ENCODE data around the gene IFI30. TPM values are rescaled to one million over a fixed set of nuclear protein-coding genes. Genes with fewer than 3 reads are reported as not detected.

The IFI30 gene
- polyA plus RNA-seq, 12 donors, result 0.09 to 4.5 (median 0.67) TPM; not detected in 5

DNA sequence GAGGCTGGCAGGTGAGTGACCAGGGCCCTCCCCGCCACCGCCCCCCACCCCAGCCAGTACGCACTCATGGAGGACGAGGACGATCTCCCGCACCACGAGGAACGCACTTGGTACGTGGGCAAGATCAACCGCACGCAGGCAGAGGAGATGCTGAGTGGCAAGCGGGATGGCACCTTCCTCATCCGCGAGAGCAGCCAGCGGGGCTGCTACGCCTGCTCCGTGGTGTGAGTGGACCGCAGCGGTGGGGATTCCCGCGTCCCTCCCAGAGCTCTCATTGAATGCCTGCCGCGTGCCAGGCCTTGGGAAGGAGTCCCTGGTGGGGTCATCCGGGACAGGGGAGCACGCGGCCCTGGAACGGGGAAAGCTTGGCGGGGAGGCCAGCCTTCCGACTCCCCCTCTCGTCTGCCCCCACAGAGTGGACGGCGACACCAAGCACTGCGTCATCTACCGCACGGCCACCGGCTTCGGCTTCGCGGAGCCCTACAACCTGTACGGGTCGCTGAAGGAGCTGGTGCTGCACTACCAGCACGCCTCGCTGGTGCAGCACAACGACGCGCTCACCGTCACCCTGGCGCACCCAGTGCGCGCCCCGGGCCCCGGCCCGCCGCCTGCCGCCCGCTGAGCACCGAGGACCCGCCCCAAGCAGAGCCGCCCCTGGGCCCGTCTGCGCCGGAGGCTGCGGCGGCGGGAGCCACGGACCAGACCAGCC lies 4.8 kb upstream of the IFI30 start:
- no peak for DNase-seq

DNA sequence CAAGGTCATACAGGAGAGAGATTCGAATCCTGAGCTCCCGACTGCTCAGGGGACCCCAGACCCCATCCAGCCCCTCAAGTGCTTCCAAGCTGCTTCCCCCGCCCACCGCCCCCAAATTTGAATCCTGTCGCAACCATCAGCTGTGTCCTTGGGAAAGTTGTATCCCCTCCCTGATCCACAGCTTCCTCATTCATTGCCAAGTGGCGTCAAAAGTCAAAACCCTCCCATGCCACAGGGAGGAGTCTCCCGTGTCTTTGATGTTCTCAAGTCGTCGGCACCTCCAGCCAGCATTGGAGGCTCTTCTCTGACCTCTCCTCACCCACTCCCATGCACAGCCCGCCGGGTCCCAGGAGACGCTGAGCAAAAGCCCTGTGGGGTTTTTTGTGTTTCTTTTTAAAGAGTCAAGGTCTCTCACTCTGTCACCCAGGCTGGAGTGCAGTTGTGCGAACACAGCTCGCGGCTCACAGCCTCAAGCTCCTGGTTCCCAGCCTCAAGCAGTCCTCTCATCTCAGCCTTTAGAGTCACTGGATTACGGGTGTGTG lies 2.8 kb upstream of the IFI30 start:
- DNase-seq, result no peak

DNA sequence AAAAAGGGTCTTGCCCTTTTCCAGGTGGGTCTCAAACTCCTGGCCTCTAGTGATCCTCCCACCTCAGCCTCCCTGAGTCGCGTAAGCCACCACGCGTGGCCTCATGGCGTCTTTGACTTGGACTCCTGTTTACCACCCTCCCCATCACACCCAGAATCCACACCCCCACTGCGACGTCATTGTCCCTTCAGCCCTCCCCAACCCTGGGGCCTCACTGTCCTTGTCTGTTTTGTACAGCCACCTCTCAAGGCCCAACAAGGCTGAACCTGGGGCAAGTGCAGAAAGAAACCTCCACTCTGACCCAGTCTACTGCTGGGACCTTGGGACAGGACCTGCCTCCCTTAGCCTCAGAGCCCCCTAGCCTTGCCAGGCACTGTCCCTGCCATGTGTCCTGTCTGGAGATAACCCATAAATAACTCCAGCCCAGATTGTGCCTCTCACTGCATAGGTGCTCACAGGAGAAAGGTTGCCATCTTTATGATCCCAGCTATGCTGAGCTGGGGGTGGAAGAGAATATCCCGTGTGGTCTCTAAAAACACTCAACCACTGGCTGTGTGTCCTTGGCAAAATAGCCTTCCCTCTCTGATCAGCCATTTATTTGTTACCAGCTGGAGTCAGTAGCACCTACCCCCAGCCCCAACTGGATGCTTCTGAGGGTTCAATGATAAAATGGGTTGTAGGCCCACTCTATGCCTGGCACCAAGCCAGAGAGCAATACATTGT lies 1.8 kb upstream of the IFI30 start:
- no peak for DNase-seq

DNA sequence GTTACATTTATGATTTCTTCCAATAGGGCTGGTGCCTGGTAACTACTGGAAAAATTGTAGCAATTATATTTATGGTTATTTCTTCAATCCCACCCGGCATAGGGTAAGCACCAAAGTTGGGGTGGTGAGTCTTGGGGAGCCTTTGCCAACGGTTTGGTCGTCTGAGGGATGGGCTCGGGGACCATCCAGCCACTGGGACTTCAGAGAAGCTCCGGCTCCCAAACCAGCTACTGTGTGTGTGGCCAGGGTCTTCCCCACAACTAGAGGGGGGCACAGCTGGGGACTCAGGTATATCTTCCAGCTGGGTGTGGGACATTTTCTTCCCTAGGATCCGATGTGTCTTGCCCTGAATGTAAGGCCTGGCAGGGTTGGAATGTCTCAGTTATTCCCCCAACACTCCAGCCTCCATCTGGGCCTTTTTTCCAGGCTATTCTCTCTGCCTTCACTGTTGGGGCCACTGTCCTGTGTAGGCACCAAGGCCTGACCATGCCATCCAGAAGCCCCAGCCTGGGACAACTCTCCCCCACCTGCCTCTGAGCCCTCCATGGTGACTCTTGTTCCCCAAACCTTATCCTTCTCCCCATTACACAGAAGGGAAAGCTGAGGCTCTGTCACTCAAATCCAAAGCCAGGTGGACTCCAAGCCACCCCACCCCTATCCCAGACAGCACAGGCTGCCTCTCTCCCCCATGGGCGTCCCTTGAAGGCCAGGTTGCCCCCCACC lies 1.1 kb upstream of the IFI30 start:
- DNase-seq, result no peak

DNA sequence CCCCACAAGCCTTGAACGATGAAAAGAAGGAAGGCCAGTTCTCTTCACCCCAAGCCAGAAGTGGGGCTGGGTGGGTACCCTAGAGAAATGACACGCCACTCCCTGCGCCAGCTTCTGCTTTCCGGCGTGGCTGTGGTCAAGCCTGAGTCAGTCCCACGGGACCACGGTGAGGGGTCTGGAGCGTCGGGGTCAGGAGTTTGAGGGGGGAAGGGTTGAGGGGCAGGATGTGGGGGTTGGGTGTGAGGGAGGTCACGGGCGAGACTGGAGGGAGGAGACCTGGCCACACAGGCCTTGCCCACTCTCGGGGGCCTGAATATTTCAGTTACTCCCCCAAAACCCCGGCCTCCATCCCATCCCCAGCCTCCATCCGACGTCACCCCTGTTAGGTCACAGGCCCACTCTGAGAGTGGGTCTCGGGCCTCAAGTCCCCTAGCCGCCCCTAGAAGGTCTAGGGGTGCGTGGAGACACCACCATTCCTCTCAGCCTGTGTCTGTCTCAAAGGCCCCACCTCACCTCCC lies 500 bp upstream of the IFI30 start:
- DNase-seq, result no peak

DNA sequence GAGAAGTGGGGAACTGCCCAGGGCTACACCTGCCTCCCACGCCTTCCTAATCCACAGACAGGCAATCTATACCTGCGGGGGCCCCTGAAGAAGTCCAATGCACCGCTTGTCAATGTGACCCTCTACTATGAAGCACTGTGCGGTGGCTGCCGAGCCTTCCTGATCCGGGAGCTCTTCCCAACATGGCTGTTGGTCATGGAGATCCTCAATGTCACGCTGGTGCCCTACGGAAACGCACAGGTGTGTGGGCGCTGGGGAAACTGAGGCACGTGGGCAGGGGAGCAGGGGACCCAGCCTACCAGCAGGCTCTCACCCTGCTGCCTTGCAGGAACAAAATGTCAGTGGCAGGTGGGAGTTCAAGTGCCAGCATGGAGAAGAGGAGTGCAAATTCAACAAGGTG lies 1.4 kb downstream of the IFI30 start:
- no peak for DNase-seq

DNA sequence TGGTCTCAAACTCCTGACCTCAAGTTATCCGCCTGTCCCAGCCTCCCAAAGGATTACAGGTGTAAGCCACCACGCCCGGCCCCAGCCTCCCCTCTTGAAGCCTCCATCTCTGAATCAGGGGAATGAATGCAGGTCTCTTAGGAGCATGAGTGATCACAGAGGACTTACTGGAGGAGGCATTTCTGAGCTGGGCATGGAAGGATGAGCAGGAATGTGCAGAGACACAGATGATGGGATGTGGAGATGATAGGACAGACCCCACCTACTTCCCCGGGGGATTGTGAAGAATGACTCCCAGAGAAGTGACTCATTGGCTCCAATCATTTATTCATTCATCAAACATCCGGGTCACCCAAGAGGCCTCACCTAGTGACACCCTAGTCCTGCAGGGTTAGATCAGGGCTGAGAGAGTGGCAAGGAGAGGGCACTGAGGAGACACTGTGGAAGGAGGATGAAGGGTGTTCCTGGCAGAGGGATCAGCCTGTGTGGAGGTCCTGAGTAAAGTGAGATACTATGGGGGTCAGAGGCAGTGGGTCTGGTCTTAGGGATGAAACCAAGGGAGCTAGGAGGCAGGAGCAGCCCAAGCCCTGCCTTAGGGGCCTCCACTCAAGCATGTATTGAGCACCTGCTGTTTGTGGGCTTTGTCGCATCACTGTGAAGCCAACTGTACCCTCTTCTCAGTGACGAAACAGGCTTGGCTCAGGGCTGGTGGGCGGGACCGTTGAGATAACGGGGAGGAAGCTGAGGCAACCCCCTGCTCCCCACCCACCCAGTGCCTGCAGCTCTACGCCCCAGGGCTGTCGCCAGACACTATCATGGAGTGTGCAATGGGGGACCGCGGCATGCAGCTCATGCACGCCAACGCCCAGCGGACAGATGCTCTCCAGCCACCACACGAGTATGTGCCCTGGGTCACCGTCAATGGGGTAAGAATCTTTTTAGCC lies 3.0 kb downstream of the IFI30 start:
- DNase-seq, result no peak

DNA sequence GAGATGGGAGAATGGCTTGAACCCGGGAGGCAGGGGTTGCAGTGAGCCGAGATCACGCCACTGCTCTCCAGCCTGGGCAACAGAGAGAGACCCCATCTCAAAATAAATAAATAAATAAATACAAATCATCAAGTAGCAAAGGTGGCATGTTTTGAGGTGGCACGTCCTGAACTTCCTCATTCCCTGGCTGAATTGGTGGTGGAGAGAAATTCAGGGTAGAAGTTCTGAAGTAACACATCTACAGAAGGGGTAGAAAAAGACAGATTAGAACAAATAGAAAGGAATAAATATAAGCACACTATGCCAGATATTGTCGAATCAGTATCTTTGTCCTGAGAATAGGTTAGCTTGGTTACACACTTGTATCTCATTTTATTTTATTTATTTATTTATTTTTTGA lies 6.3 kb downstream of the IFI30 start:
- no peak for DNase-seq

DNA sequence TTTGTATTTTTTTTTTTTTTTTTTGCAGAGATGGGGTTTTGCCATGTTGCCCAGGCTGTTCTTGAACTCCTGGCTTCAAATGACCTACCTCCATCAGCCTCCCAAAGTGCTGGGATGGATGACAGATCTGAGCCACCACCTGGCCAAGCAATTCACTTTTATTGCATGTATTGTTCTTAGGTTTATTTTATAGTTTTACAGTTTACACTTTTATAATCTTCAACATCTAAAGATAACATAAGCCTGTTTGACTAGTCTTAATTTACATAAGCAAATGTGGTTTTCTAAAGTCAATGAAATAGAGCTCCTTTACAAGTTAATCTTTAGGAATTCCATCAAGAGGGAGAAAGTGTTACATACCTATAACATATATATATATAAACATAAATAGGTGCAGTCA lies 9.9 kb downstream of the IFI30 start:
- no peak for DNase-seq

DNA sequence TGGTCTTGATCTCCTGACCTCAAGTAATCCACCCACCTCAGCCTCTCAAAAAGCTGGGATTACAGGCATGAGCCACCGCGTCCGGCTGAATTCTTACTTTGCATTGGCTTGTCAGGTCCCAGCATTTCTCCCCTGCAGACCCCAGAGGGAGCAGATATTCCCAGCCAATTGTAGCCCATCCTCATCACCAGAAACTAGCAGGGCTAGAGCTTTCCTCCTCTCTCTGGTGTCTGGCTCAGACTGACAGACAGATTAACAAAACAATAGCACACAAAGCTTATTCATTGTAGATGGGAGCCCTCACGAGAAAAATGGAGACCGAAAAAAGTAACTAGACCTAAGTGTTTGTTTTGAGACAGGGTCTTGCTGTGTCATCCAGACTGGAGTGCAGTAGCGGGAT lies 11.9 kb downstream of the IFI30 start:
- no peak for DNase-seq

DNA sequence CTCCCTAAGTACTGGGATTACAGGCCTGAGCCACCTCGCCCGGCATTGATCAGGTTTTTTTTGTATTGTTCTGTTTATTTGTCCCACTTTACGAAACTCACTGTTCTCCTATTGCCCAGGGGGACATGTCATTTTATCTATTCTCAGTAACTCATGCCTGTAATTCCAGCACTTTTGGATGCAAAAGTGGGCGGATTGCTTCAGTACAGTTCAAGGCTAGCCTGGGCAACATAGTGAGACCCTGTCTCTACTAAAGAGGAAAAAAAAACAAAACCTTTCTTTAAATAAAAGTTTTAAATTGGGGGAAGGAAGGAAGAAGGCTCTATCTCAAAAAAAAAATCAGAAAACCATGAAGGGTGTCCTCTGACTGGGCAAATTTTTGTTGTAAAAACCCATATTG lies 16.7 kb downstream of the IFI30 start:
- no peak for DNase-seq

DNA sequence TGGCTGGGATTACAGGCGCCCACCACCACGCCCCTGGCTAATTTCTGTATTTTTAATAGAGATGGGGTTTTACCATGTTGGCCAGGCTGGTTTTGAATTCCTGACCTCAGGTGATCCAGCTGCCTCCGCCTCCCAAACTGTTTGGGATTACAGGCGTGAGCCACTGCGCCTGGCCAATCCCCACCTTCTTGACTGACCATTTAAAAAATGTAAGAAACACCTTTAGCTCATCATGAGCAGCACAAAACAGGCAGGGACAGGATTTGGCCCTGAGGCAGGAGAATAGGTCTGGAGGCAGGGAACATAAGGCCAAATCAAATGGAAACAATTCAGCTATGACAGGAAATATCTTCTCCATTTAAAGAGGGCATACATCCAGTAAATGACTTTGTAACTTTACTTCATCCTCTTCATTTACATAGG lies 18.0 kb downstream of the IFI30 start:
- DNase-seq, result peak; percentile 64

DNA sequence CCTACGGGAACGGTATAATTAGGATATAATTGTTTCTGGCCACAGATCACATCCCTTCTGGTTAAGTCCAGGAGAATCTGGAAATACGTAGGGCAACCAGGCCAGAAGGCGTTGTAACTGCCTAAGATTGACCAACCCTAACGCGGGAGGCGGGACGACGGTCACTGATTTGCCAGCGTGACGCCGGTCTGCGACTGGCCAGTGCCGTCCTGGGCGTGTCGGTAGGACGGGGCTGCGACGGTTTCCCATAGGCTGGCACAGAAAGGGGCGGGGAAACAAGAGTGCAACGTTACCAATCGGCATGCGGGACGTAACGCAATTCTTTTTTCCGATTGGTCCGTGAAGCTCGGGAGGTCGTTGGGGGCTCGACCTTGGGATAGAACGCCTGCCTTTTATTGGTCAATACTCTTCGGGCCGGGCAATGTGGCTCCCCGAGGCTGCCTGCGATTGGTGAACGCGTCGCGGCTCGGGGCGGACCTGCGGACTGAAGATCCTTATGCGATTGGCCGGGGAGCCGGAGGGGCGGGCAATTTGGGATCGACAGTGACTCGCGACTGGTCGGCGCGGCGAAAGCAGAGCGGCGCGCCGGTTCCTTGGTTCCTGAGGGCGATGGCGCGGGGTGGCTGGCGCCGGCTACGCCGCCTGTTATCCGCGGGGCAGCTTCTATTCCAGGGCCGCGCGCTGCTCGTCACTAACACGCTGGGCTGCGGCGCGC lies 19.2 kb downstream of the IFI30 start, which contains the start of gene MPV17L2:
Gene MPV17L2, plus strand, starts transcription at position 546 of the 715 bp plus-strand sequence. Its CDS starts 64 bp downstream, at position 610.
- DNase-seq, result peak; percentile 99

DNA sequence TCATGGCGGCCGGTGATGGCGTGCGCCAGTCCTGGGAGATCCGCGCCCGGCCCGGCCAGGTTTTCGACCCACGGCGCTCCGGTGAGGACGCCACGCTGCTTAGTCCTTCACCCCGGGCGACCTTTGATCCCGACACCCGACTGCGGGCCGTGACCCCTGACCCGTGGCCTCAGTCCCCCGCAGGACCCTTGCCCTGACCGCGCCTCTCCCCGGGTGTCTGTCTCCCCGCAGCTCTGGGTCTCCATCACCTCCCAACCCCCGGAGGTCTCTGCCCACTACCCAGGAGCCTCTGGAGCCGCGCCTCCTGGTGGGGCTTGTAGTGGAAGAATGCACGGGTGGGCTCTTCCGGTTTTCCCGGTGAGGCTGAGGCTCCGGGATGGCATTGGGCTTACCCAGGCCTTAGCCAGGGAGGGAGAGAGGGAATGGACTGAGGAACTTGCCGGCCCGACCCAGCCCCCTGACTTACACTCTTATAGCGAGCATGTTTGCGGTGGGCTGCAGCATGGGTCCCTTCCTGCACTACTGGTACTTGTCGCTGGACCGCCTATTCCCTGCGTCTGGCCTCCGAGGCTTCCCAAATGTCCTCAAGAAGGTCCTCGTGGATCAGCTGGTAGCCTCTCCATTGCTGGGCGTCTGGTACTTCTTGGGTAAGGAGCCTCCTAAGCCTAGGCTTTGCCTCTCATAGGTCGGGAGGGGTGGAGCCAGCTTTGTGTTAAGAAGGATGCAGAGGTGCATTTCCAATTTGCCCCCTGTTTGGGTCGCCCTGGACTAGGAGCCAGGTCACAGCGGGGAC lies 20.0 kb downstream of the IFI30 start:
- no peak for DNase-seq

DNA sequence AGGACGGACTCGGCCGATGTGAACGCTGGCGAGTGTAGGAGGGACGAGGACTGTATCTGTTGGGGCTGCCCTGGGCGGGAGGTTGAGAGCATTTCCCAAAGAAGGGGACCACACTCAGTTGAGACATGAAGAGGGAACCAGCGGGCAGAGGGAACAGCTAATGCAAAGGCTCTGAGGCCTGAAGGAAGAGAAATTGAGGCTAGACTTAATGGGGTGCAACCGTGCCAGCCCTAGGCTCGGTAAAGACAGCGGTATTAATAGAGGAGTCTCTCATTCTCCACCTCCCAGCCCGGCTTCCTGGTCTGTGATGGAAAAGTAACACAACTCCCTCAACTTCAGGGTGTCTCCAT lies 20.5 kb downstream of the IFI30 start:
- no peak for DNase-seq

DNA sequence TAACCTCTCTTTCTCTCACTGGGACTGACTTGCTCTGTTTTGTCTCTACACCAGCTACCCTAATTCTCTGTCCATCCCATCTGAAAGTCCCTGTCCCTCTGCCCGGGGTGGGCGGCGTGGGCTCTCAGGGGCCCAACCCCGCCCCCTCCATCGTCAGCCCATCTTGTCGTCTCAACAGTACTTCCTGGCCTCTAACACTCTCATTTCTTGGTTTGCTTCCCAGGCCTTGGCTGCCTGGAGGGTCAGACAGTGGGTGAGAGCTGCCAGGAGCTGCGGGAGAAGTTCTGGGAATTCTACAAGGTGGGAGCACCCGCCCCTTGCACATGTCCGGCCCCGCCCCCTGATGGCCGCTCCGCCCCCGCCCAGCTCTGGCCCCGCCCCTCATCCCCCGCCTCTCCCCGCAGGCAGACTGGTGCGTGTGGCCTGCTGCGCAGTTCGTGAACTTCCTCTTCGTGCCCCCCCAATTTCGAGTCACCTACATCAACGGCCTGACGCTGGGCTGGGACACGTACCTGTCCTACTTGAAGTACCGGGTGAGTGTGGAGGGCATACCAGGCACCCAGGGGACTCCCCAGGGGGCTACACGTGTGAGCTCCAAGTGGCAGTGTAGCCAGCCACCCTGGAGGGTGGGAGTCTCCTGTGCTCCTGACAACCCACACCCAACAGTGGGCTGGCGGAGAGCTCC lies 21.1 kb downstream of the IFI30 start:
- no peak for DNase-seq

DNA sequence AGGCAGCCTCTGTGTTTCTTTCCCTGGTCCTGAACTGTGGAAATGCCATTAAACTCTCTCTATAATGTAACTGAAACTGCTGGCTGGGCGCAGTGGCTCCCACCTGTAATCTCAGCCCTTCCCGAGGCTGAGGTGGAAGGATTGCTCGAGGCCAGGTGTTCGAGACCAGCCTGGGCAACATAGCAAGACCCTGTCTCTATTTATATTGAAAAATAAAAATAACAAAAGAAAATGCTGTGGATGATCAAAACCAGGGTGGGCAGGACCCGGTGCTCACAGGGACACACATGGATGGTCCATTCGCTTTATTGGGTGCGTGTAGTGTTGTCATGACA lies 22.9 kb downstream of the IFI30 start:
- DNase-seq, result no peak

DNA sequence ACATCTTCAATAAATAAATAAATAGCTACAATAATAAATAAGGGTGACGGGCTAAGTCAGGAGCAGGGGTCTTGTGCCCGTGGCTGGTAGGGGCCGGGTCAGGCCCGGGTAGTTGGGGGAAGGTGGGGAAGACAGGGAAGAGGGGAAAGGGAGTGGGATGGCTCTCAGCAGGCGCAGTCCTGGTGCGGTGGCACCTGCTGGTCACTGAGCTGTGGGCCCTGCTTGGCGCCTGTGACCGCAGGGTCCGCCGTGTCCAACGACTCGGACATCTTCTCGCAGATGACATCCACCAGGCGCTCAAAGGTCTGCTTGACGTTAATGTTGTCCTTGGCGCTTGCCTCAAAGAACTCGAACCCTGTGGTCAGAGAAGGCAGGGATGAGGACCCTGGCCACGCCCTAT lies 23.7 kb downstream of the IFI30 start:
- DNase-seq, result no peak

DNA sequence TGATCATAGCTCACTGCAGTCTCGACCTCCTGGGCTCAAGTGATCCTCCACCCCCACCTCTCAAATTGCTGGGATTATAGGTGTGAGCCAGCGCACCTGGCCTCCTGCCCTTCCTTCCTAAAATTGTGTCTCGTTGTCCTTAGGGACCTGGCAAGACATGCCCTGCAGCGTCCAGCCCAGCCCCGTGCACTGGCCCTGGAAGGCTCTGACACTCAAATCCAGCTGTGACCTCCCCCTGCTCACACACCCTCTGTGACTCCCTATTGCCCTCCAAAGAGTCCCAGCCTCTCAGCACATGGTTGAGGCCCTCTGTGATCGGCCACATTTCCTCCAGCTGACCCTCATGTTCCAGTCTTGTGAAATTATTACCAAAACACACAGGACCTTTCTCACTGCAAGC lies 24.3 kb downstream of the IFI30 start:
- no peak for DNase-seq
